ENCODE measurements around the gene DDAH1. TPM values are rescaled to one million over a fixed set of nuclear protein-coding genes. Genes with fewer than 3 reads are reported as not detected.

The DDAH1 gene
- total RNA-seq, 1 experiment from 2014 or later = 36.3 TPM

DNA sequence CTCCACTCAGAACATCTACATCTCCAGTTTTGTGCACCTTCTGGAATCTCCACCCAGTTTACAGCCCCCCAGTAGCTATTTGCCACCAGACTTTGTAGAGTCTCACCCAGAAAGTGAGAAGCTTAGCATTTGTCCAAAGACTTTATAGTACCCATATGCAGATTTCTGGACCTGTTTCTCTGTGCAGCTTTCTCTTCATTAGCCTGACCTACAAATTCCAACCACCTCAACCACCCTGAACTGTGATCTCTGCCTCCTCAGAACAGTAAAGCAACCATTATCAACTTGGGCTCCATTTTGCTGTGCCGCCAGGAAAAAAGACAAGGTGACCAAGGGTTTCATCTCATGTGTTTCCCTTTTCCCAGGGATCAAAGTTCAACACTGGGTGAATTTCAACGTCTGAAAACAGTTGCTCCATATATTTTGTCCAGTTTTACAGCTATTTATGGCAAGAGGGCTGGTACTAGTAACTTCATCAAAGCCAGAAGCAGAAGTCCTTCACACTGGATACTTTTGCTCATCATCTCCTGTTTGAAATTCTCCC, 36.5 kb upstream of the DDAH1 start:
- no peaks in the 10 kb centered on the region for H3K23me2 ChIP-seq (ENCODE audit: insufficient read length, low read depth, low read length, poor library complexity, severe bottlenecking)
- no peak overlapping the region for H3K4me2 ChIP-seq (ENCODE audit: insufficient read depth, insufficient read length, low read length)
- no peak overlapping the region for H2BK5ac ChIP-seq (ENCODE audit: insufficient read length, low read length)
- no peak overlapping the region for H4K8ac ChIP-seq (replicated peaks; ENCODE audit: insufficient read length, low read depth, low read length)
- no peak overlapping the region for H2BK15ac ChIP-seq (ENCODE audit: low read depth, low read length)
- no peak overlapping the region for H3K18ac ChIP-seq (ENCODE audit: insufficient read length, low read depth, low read length)
- no peak overlapping the region for H2AK5ac ChIP-seq (ENCODE audit: insufficient read length, low read length)
- Mint-ChIP-seq H3K36me3 (ENCODE audit: insufficient read depth in 1 of 3, low read depth in 3 of 3) (peaks cover 0 to 17% (median 0%) of the 10 kb centered on the region in 3 experiments; a peak in 4 of 7 replicates), H3K9me3 (peaks cover 4 to 9% of the 10 kb centered on the region in 2 experiments; a peak in 4 of 5 replicates), H3K27me3 (ENCODE audit: low read depth) (peaks cover 2% of the 10 kb centered on the region), H3K4me1 (peaks cover 5 to 7% of the 10 kb centered on the region in 2 experiments), H3K4me3 (no peak overlapping the region), H3K27ac (no peak overlapping the region; a peak in 1 of 7 replicates)
- no peak overlapping the region for H3K14ac ChIP-seq (ENCODE audit: insufficient read depth, low read length)
- H3K79me1 ChIP-seq (ENCODE audit: insufficient read depth, low read depth, low read length, poor library complexity, severe bottlenecking) = no peaks in the 10 kb centered on the region
- no peaks in the 10 kb centered on the region for H4K20me1 ChIP-seq (ENCODE audit: control insufficient read depth, insufficient read depth, insufficient read length)
- H3K4ac ChIP-seq (ENCODE audit: low read depth, low read length) = no peak overlapping the region
- H2BK20ac ChIP-seq (ENCODE audit: low read depth, low read length, poor library complexity, severe bottlenecking) = no peak overlapping the region
- H2BK12ac ChIP-seq (ENCODE audit: insufficient read length, low read depth, low read length) = no peak overlapping the region
- H3T11ph ChIP-seq (ENCODE audit: low read length) = no peak overlapping the region
- no peaks in the 10 kb centered on the region for H3K27me3 ChIP-seq (ENCODE audit: insufficient read depth, low read length)
- no peak overlapping the region for H4K5ac ChIP-seq (ENCODE audit: insufficient read length, low read depth, low read length)
- H3K9ac ChIP-seq (ENCODE audit: extremely low read depth, insufficient read length, low read length) = no peak overlapping the region
- WGBS (ENCODE audit: extremely low coverage, insufficient read length, low lambda C conversion rate) = no CpG with 5 or more reads among the region's 2 CpGs
- no peak overlapping the region for H3K27ac ChIP-seq (ENCODE audit: insufficient read length, low read depth, low read length)
- H3K79me2 ChIP-seq (ENCODE audit: insufficient read depth, low read length) = no peaks in the 10 kb centered on the region
- TF ChIP-seq, protein P1, sequence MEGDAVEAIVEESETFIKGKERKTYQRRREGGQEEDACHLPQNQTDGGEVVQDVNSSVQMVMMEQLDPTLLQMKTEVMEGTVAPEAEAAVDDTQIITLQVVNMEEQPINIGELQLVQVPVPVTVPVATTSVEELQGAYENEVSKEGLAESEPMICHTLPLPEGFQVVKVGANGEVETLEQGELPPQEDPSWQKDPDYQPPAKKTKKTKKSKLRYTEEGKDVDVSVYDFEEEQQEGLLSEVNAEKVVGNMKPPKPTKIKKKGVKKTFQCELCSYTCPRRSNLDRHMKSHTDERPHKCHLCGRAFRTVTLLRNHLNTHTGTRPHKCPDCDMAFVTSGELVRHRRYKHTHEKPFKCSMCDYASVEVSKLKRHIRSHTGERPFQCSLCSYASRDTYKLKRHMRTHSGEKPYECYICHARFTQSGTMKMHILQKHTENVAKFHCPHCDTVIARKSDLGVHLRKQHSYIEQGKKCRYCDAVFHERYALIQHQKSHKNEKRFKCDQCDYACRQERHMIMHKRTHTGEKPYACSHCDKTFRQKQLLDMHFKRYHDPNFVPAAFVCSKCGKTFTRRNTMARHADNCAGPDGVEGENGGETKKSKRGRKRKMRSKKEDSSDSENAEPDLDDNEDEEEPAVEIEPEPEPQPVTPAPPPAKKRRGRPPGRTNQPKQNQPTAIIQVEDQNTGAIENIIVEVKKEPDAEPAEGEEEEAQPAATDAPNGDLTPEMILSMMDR (conservative IDR thresholded peaks at IDR 0.05) = no peak
- H2BK120ac ChIP-seq (ENCODE audit: low read depth, low read length, poor library complexity, severe bottlenecking) = no peak overlapping the region
- H3K9me3 ChIP-seq (ENCODE audit: control insufficient read depth, low read depth, low read length) = no peaks in the 10 kb centered on the region
- H3K23ac ChIP-seq (ENCODE audit: insufficient read length, low read depth, low read length) = no peak overlapping the region
- no peak overlapping the region for H3K56ac ChIP-seq (ENCODE audit: insufficient read length, low read depth, low read length)
- no peak for DNase-seq
- H2AFZ ChIP-seq (ENCODE audit: low read length) = no peak overlapping the region
- no peaks in the 10 kb centered on the region for H3K4me1 ChIP-seq (ENCODE audit: insufficient read depth, low read length)
- H4K91ac ChIP-seq (ENCODE audit: insufficient read length, low read depth, low read length) = no peak overlapping the region

All from H9 (cell line).